ENCODE data around the gene GLP2R. TPM values are rescaled to one million over a fixed set of nuclear protein-coding genes. Genes with fewer than 3 reads are reported as not detected.

Gene GLP2R
- polyA plus RNA-seq, 1 of the 3 experiments (the other 2 are of a cell fraction), result not detected

GRCh38 chr17:9887508-9887907 is 61.8 kb downstream of the GLP2R start:
- WGBS (ENCODE audit: low lambda C conversion rate), result 5% methylated on average over 8 of the region's 8 CpGs

GRCh38 chr17:9890124-9890523 is 64.4 kb downstream of the GLP2R start:
- no peaks in the 10 kb centered on the region for H3F3A ChIP-seq (replicated peaks; ENCODE audit: insufficient read depth)
- ChIA-PET CTCF (interaction anchor here (0.6 to 1.1 kb wide), 3 partner anchors 8 to 445 kb away, joined by 3 read pairs; no protein-coding TSS in a partner anchor), POLR2A (no interaction called here)
- H3K4me1 ChIP-seq (ENCODE audit: control insufficient read depth in 1 of 2, insufficient read depth in 2 of 2, low read depth in 1 of 2, low read length in 1 of 2), result no peaks in the 10 kb centered on the region
- no peaks in the 10 kb centered on the region for H3K79me2 ChIP-seq (ENCODE audit: insufficient read depth)
- no peak for TF ChIP-seq GABPA (IDR thresholded peaks at IDR 0.05; ENCODE audit: low read depth)
- TF ChIP-seq CTCF (IDR thresholded peaks at IDR 0.05), result peak; percentile 49
- H3K9ac ChIP-seq, result no peak overlapping the region
- H3K4me3 ChIP-seq (ENCODE audit: low read depth in 2 of 2, low read length in 1 of 2), result no peak overlapping the region
- H3K9me3 ChIP-seq, result no peaks in the 10 kb centered on the region
- no peaks in the 10 kb centered on the region for H4K20me1 ChIP-seq (ENCODE audit: insufficient read depth)
- no peak overlapping the region for H2AFZ ChIP-seq (ENCODE audit: low read depth)
- H3K27ac ChIP-seq (ENCODE audit: low read depth in 2 of 2, low read length in 1 of 2), result no peak overlapping the region
- H3K27me3 ChIP-seq (ENCODE audit: insufficient read depth), result no peaks in the 10 kb centered on the region
- H3K9me2 ChIP-seq, result no peaks in the 10 kb centered on the region
- H3K36me3 ChIP-seq (replicated peaks in 1 of 2; ENCODE audit: control insufficient read depth in 1 of 2, insufficient read depth in 2 of 2, low read length in 1 of 2), result no peaks in the 10 kb centered on the region
- peak; percentile 35 for DNase-seq
- WGBS (ENCODE audit: low lambda C conversion rate), result 10% methylated on average over 1 of the region's 2 CpGs
- no peak overlapping the region for H3K4me2 ChIP-seq

More at GRCh38 chr17:9887508-9887907, 61.8 kb downstream of the GLP2R start:
- Histone ChIP-seq H3K9ac (no peak overlapping the region), H3K27me3 (ENCODE audit: insufficient read depth) (no peaks in the 10 kb centered on the region), H3K27ac (ENCODE audit: low read depth in 2 of 2, low read length in 1 of 2) (no peak overlapping the region), H2AFZ (ENCODE audit: low read depth) (no peak overlapping the region), H3K9me2 (no peaks in the 10 kb centered on the region), H4K20me1 (ENCODE audit: insufficient read depth) (no peaks in the 10 kb centered on the region), H3K79me2 (ENCODE audit: insufficient read depth) (no peaks in the 10 kb centered on the region), H3K4me3 (ENCODE audit: low read depth in 2 of 2, low read length in 1 of 2) (no peak overlapping the region), H3K4me1 (ENCODE audit: control insufficient read depth in 1 of 2, insufficient read depth in 2 of 2, low read depth in 1 of 2, low read length in 1 of 2) (no peaks in the 10 kb centered on the region), H3K36me3 (replicated peaks in 1 of 2; ENCODE audit: control insufficient read depth in 1 of 2, insufficient read depth in 2 of 2, low read length in 1 of 2) (no peaks in the 10 kb centered on the region), H3K4me2 (no peak overlapping the region), H3F3A (replicated peaks; ENCODE audit: insufficient read depth) (no peaks in the 10 kb centered on the region), H3K9me3 (peaks cover 10% of the 10 kb centered on the region; the same call in 1 of the 2 replicates)
- POLR2A ChIA-PET, result no interaction called here
- CTCF ChIA-PET, result no interaction called here
- no peak for TF ChIP-seq RFX5 (IDR thresholded peaks at IDR 0.05; ENCODE audit: low read length)
- TF ChIP-seq ZBTB33 (IDR thresholded peaks at IDR 0.05; ENCODE audit: borderline replicate concordance, low read depth), result no peak
- TF ChIP-seq GATA2 (CRISPR knock-in tag; IDR thresholded peaks at IDR 0.05), result no peak
- TF ChIP-seq POLR2AphosphoS5 (IDR thresholded peaks at IDR 0.05; ENCODE audit: low read depth, low read length), result no peak
- TF ChIP-seq TCF12 (IDR thresholded peaks at IDR 0.05), result no peak
- TF ChIP-seq TEAD4 (IDR thresholded peaks at IDR 0.05; ENCODE audit: borderline replicate concordance, insufficient read depth), result no peak
- TF ChIP-seq RCOR1 (IDR thresholded peaks at IDR 0.05; ENCODE audit: low read length), result no peak
- TF ChIP-seq NFIC (IDR thresholded peaks at IDR 0.05; ENCODE audit: borderline replicate concordance), result no peak
- no peak for TF ChIP-seq MXI1 (IDR thresholded peaks at IDR 0.05; ENCODE audit: low read depth, low read length)
- DNase-seq, result no peak
